Measurements from ENCODE around the gene ASF1A. TPM values are rescaled to one million over a fixed set of nuclear protein-coding genes. Genes with fewer than 3 reads are reported as not detected.

Gene ASF1A
- total RNA-seq, 1 donor from 2014 or later: 30.5 TPM

DNA sequence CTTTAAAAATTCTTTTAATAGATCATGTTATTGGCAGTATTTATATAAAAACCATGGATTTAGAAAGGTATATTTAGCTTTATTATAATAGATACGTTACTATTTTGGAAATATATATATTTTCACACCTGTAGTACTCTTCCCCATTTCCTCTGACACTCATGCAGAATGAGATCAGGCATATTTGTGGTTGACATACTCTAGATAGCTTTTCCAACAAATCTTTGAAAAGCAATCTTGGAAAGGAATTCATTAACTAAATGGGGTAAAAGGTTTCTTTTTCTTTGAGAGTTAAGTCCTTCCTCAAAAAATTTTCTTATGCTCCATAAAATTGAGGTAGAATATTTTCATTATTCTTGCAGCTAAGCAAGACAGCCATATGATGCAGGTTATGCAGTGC lies 14.5 kb downstream of the ASF1A start:
- Mint-ChIP-seq H3K9me3 (ENCODE audit: low read depth) (no peaks in the 10 kb centered on the region), H3K4me3 (ENCODE audit: low read depth) (no peak overlapping the region), H3K27me3 (no peaks in the 10 kb centered on the region), H3K4me1 (ENCODE audit: low read depth) (peaks cover 5% of the 10 kb centered on the region), H3K36me3 (ENCODE audit: insufficient read depth) (peaks cover 30% of the 10 kb centered on the region), H3K27ac (no peak overlapping the region)
- TF ChIP-seq, protein P1, sequence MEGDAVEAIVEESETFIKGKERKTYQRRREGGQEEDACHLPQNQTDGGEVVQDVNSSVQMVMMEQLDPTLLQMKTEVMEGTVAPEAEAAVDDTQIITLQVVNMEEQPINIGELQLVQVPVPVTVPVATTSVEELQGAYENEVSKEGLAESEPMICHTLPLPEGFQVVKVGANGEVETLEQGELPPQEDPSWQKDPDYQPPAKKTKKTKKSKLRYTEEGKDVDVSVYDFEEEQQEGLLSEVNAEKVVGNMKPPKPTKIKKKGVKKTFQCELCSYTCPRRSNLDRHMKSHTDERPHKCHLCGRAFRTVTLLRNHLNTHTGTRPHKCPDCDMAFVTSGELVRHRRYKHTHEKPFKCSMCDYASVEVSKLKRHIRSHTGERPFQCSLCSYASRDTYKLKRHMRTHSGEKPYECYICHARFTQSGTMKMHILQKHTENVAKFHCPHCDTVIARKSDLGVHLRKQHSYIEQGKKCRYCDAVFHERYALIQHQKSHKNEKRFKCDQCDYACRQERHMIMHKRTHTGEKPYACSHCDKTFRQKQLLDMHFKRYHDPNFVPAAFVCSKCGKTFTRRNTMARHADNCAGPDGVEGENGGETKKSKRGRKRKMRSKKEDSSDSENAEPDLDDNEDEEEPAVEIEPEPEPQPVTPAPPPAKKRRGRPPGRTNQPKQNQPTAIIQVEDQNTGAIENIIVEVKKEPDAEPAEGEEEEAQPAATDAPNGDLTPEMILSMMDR (IDR thresholded peaks at IDR 0.05; ENCODE audit: unreplicated experiment): no peak
- no peak for DNase-seq (ENCODE audit: low spot score, unreplicated experiment)

DNA sequence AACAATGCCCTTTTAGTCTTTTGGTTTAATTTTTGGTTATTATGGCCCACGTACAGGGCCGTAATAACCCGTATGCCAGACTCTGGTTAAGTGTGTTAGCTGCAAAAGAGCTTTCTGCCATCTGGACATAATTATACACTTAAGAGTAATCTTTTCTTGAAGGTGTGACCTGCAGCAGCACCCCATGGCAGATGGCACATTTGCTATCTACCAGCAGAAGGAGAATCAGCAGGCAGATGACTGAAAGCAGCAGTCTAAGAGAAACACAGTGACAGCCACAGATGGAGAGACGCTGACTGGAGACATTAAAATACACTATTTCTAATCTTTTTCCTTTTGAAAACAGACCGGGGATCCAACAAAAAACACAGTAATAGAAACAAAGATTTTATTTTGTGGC lies 18.7 kb downstream of the ASF1A start:
- TF ChIP-seq, protein P1 (IDR thresholded peaks at IDR 0.05; ENCODE audit: unreplicated experiment): no peak
- no peak overlapping the region for H3K4me3 Mint-ChIP-seq (ENCODE audit: low read depth)
- no peak for DNase-seq (ENCODE audit: low spot score, unreplicated experiment)
- H3K4me1 Mint-ChIP-seq (ENCODE audit: low read depth): peaks cover 6% of the 10 kb centered on the region
- no peaks in the 10 kb centered on the region for H3K27me3 Mint-ChIP-seq
- no peaks in the 10 kb centered on the region for H3K9me3 Mint-ChIP-seq (ENCODE audit: low read depth)
- H3K36me3 Mint-ChIP-seq (ENCODE audit: insufficient read depth): peaks cover 36% of the 10 kb centered on the region
- H3K27ac Mint-ChIP-seq: no peak overlapping the region

DNA sequence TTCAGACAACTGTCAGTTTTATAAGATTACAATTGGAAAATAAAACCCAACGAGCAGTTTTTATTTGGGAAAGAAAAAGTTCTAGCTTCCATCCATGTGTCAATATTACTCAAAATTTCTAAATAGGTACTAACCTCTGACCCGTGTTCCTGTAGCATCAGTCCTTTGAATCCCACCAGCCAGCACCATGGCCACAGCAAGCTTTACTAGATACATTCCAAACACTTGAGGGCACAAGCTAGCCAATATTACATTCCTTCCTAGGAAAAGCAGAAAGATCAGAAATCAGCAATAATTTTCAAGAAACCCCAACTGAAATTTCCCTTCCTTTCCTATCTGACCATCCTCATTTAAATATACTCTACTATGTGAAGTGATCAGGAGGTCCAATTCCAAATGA lies 19.2 kb downstream of the ASF1A start:
- Mint-ChIP-seq H3K36me3 (ENCODE audit: insufficient read depth) (peaks cover 36% of the 10 kb centered on the region), H3K27ac (no peak overlapping the region)

DNA sequence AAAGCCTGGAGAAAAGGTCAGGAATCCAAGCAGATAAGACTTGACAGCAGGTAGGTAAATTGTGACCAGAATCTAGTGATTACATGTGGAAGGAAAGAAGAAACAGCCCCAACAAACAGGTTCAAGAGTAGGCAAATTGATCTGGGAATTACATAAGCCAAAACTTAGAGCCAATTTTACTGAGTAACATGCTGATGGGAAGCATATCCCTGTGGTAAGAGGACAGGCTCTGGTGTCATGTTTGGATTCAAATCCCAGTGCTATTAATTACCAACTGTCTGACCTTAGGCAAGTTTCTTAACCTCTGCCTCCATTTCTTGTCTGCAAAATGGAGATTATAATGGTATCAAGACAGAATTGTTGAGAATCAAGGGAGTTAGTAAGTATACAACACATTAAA lies 20.6 kb downstream of the ASF1A start:
- peaks cover 9% of the 10 kb centered on the region for H3K4me1 Mint-ChIP-seq (ENCODE audit: low read depth)

More for the DNA sequence above, 19.2 kb downstream of the ASF1A start:
- no peak for DNase-seq (ENCODE audit: low spot score, unreplicated experiment)
- TF ChIP-seq, protein P1 (IDR thresholded peaks at IDR 0.05; ENCODE audit: unreplicated experiment): no peak
- no peak overlapping the region for H3K4me3 Mint-ChIP-seq (ENCODE audit: low read depth)
- no peaks in the 10 kb centered on the region for H3K27me3 Mint-ChIP-seq
- no peaks in the 10 kb centered on the region for H3K9me3 Mint-ChIP-seq (ENCODE audit: low read depth)
- H3K4me1 Mint-ChIP-seq (ENCODE audit: low read depth): peaks cover 8% of the 10 kb centered on the region

DNA sequence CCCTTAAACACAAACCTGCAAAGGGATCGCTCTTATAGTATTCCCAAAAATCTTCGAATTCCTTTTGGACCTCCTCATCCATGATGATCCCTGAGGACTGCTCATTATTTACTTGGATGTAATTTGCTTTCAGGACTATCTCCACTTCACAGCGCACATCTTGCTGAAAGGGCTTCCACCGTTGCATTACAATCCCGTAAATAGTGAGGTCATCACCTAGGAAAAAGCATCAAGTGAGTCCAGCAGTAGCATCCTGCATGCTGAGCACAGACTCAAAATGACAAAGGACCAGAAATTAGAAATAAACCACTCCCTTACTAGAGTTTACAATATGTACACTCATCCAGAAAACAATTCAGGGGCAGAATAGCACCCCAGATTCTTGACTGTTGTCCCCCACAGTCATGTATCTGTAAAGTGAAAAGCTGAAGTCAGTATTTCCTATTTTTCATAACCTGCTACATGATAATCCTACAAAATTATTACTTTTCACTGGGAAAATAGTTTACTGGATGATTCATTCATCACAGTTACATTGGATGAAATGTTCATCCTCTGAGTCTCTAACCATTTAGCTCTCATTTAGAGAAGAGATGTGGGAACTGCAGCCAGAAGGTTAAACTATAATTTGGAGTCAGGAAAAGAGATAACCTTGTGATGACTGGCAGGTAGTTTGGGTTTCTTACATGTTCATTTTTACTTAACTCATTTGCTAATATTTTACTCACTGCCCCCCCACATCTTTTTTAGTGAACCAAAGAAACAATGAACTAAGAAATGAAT lies 23.8 kb downstream of the ASF1A start:
- no peak for DNase-seq (ENCODE audit: low spot score, unreplicated experiment)
- Mint-ChIP-seq H3K27ac (no peak overlapping the region), H3K27me3 (no peaks in the 10 kb centered on the region), H3K9me3 (ENCODE audit: low read depth) (no peaks in the 10 kb centered on the region), H3K4me3 (ENCODE audit: low read depth) (no peak overlapping the region), H3K4me1 (ENCODE audit: low read depth) (peaks cover 13% of the 10 kb centered on the region), H3K36me3 (ENCODE audit: insufficient read depth) (peaks cover 42% of the 10 kb centered on the region)
- TF ChIP-seq, protein P1 (IDR thresholded peaks at IDR 0.05; ENCODE audit: unreplicated experiment): no peak

More for the DNA sequence above, 20.6 kb downstream of the ASF1A start:
- no peaks in the 10 kb centered on the region for H3K27me3 Mint-ChIP-seq
- DNase-seq (ENCODE audit: low spot score, unreplicated experiment): no peak
- TF ChIP-seq, protein P1 (IDR thresholded peaks at IDR 0.05; ENCODE audit: unreplicated experiment): no peak
- H3K9me3 Mint-ChIP-seq (ENCODE audit: low read depth): no peaks in the 10 kb centered on the region
- H3K27ac Mint-ChIP-seq: peak overlapping the region; percentile 83
- H3K4me3 Mint-ChIP-seq (ENCODE audit: low read depth): no peak overlapping the region
- peaks cover 33% of the 10 kb centered on the region for H3K36me3 Mint-ChIP-seq (ENCODE audit: insufficient read depth)
